HepG2 (cell line): ENCODE results near the gene TRPV2. TPM values are rescaled to one million over a fixed set of nuclear protein-coding genes. Genes with fewer than 3 reads are reported as not detected.

ENCODE experiments used
- ARNT2 ChIP-seq: sonication (generic); formaldehyde crosslinking; IDR thresholded peaks from 2 replicates; pipeline ENCODE4 v1.8.0; 2022; ENCODE audit warnings: mild to moderate bottlenecking, low read depth, missing genetic modification reagents, moderate library complexity
- GLI4 ChIP-seq: sonication (generic); formaldehyde crosslinking; IDR thresholded peaks from 2 replicates; pipeline ENCODE4 v1.5.1; 2020; ENCODE audit warnings: missing genetic modification reagents, mild to moderate bottlenecking, moderate library complexity, borderline replicate concordance
- GPN1 ChIP-seq: sonication (generic); formaldehyde crosslinking; IDR thresholded peaks from 2 replicates; pipeline ENCODE4 v1.5.1; 2020; ENCODE audit warnings: missing genetic modification reagents, borderline replicate concordance
- GZF1 ChIP-seq: sonication (generic); formaldehyde crosslinking; IDR thresholded peaks from 2 replicates; pipeline ENCODE4 v1.5.1; 2020; ENCODE audit warnings: mild to moderate bottlenecking, missing genetic modification reagents
- HIVEP1 ChIP-seq: sonication (generic); formaldehyde crosslinking; IDR thresholded peaks from 2 replicates; pipeline ENCODE4 v1.4.0; 2020; ENCODE audit warnings: mild to moderate bottlenecking, missing genetic modification reagents
- MXD4 ChIP-seq: IDR thresholded peaks from 2 replicates; pipeline ENCODE4 v1.6.1; 2016; ENCODE audit warnings: mild to moderate bottlenecking, missing biosample characterization, missing genetic modification reagents
- NPAS2 ChIP-seq: sonication (generic); formaldehyde crosslinking; IDR thresholded peaks from 2 replicates; pipeline ENCODE4 v1.8.0; 2022; ENCODE audit warnings: mild to moderate bottlenecking, missing genetic modification reagents, borderline replicate concordance
- RFX3 ChIP-seq: IDR thresholded peaks from 2 replicates; pipeline ENCODE4 v1.6.1; 2016; ENCODE audit warnings: missing biosample characterization, missing genetic modification reagents
- SAFB2 ChIP-seq: sonication (generic); formaldehyde crosslinking; IDR thresholded peaks from 2 replicates; pipeline ENCODE4 v1.5.1; 2020; ENCODE audit warnings: missing genetic modification reagents, low read depth, mild to moderate bottlenecking, borderline replicate concordance
- TCF12 ChIP-seq, 2 experiments: fragments of 450-650 bp in 1 of 2; sonication (generic) in 1 of 2; formaldehyde crosslinking in 1 of 2; IDR thresholded peaks; 2 replicates each; pipeline versions ENCODE4 v1.6.1 to v1.8.0; 2017 to 2022; ENCODE audit warnings: antibody characterized with exemption in 1 of 2, mild to moderate bottlenecking in 1 of 2, missing genetic modification reagents in 1 of 2, moderate library complexity in 1 of 2
- U2AF2 ChIP-seq: fragments of 200-400 bp; formaldehyde crosslinking; IDR thresholded peaks from 2 replicates; pipeline ENCODE4 v1.6.1; 2017; ENCODE audit warnings: low read depth, mild to moderate bottlenecking, low read length
- ZNF124 ChIP-seq: sonication (generic); formaldehyde crosslinking; IDR thresholded peaks from 2 replicates; pipeline ENCODE4 v1.4.0; 2020; ENCODE audit warnings: missing genetic modification reagents
- ZNF749 ChIP-seq: sonication (generic); formaldehyde crosslinking; IDR thresholded peaks from 2 replicates; pipeline ENCODE4 v1.8.0; 2022; ENCODE audit warnings: mild to moderate bottlenecking, missing genetic modification reagents, moderate library complexity, borderline replicate concordance
- ZNF83 ChIP-seq: sonication (generic); formaldehyde crosslinking; IDR thresholded peaks from 2 replicates; pipeline ENCODE4 v1.4.0; 2020; ENCODE audit warnings: missing genetic modification reagents, mild to moderate bottlenecking, borderline replicate concordance
- polyA plus RNA-seq, 8 experiments: library from polyadenylated mRNA; depleted of rRNA in 3 of 8; stranded (reverse) in 7 of 8; unstranded in 1 of 8; fragments of >200 nt; fragmentation: Illumina TruSeq in 4 of 8; extraction: Trizol in 4 of 8; gene quantifications; 2 replicates each; pipeline versions ENCODE4 v1.2.1 to v1.2.3, GENCODE V29; 2011 to 2016; ENCODE audit warnings: low read depth in 4 of 8, missing spikeins in 1 of 8, mixed read lengths in 1 of 8; ENCODE audit not compliant: insufficient read depth in 1 of 8
- total RNA-seq, 5 experiments: library from RNA; depleted of rRNA; stranded (reverse); fragments of >200 nt; fragmentation: Illumina TruSeq; extraction: Trizol; gene quantifications; 2 replicates each; pipeline ENCODE4 v1.2.3, GENCODE V29; 2016; ENCODE audit warnings: low read depth in 1 of 5
- TF ChIP-seq, protein P1 (sequence below): sonication (generic); formaldehyde crosslinking; IDR thresholded peaks from 2 replicates; pipeline ENCODE4 v1.5.1; 2020; ENCODE audit warnings: missing genetic modification reagents, mild to moderate bottlenecking, borderline replicate concordance
- TF ChIP-seq, protein P2 (sequence below): sonication (generic); formaldehyde crosslinking; IDR thresholded peaks from 2 replicates; pipeline ENCODE4 v1.5.0; 2020; ENCODE audit warnings: mild to moderate bottlenecking, missing genetic modification reagents
- TF ChIP-seq, protein P3 (sequence below): sonication (generic); formaldehyde crosslinking; IDR thresholded peaks from 2 replicates; pipeline ENCODE4 v1.8.1; 2023; ENCODE audit warnings: mild to moderate bottlenecking, inconsistent platforms, moderate library complexity, missing genetic modification reagents, borderline replicate concordance
- TF ChIP-seq, protein P4 (sequence below): sonication (generic); formaldehyde crosslinking; IDR thresholded peaks from 2 replicates; pipeline ENCODE4 v1.8.0; 2022; ENCODE audit warnings: mild to moderate bottlenecking, missing genetic modification reagents; ENCODE audit not compliant: insufficient replicate concordance
- TF ChIP-seq, protein P5 (sequence below): sonication (generic); formaldehyde crosslinking; IDR thresholded peaks from 2 replicates; pipeline ENCODE4 v1.5.0; 2020; ENCODE audit warnings: mild to moderate bottlenecking, missing genetic modification reagents

Gene TRPV2
- total and polyA plus RNA-seq, 2 of the 13 experiments (the other 11 are each of a cell fraction or from before 2014, with no cell fraction given), result 13.6 to 21.3 TPM

DNA sequence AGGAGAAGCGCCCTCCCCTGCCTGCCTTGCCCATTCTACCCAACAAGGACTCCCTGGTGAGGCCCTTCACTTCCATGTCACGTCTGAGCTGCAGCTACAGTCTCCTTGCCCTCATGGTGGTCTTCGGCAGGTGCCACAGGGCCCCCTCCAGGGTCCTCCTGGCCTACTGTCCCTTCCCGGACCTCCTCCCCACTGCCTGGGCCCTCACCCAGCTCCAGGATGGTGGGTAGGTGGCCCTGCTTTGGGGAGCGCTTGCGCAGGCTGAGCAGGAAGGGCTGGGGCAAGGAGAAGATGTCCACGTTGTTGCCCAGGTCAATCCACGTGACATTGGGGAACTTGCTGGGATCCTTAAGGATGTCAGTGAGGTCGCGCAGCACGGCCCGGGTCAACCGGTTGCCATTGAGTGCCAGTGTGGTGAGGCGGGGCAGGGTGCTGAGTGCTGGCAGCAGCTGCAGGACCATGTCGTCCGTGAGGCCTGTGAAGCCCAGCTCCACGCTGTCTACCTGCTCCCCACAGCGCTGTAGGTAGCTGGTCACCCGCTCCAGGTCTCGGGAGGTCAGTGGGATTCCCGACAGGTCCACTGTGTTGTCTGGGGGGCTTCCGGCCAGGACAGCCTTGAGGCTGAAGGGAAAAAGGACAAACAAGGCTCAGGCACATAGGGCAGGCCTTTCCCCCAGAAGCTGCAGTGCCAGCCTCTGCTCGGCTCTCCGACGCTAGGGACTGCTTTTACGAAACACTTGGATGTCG is 28.3 kb downstream of the TRPV2 start (continued):
- TF ChIP-seq HIVEP1 (CRISPR knock-in tag), result no peak
- TF ChIP-seq TCF12 (IDR thresholded peaks at IDR 0.05), result no peak
- no peak for TF ChIP-seq TCF12 (CRISPR knock-in tag; IDR thresholded peaks at IDR 0.05)
- TF ChIP-seq, protein P1, sequence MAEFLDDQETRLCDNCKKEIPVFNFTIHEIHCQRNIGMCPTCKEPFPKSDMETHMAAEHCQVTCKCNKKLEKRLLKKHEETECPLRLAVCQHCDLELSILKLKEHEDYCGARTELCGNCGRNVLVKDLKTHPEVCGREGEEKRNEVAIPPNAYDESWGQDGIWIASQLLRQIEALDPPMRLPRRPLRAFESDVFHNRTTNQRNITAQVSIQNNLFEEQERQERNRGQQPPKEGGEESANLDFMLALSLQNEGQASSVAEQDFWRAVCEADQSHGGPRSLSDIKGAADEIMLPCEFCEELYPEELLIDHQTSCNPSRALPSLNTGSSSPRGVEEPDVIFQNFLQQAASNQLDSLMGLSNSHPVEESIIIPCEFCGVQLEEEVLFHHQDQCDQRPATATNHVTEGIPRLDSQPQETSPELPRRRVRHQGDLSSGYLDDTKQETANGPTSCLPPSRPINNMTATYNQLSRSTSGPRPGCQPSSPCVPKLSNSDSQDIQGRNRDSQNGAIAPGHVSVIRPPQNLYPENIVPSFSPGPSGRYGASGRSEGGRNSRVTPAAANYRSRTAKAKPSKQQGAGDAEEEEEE, result no peak
- no peak for TF ChIP-seq ZNF124 (CRISPR knock-in tag)
- TF ChIP-seq NPAS2 (CRISPR knock-in tag), result no peak
- no peak for TF ChIP-seq U2AF2
- TF ChIP-seq, protein P2, sequence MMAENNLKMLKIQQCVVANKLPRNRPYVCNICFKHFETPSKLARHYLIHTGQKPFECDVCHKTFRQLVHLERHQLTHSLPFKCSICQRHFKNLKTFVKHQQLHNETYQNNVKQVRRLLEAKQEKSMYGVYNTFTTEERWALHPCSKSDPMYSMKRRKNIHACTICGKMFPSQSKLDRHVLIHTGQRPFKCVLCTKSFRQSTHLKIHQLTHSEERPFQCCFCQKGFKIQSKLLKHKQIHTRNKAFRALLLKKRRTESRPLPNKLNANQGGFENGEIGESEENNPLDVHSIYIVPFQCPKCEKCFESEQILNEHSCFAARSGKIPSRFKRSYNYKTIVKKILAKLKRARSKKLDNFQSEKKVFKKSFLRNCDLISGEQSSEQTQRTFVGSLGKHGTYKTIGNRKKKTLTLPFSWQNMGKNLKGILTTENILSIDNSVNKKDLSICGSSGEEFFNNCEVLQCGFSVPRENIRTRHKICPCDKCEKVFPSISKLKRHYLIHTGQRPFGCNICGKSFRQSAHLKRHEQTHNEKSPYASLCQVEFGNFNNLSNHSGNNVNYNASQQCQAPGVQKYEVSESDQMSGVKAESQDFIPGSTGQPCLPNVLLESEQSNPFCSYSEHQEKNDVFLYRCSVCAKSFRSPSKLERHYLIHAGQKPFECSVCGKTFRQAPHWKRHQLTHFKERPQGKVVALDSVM (CRISPR knock-in tag), result no peak
- TF ChIP-seq, protein P3, sequence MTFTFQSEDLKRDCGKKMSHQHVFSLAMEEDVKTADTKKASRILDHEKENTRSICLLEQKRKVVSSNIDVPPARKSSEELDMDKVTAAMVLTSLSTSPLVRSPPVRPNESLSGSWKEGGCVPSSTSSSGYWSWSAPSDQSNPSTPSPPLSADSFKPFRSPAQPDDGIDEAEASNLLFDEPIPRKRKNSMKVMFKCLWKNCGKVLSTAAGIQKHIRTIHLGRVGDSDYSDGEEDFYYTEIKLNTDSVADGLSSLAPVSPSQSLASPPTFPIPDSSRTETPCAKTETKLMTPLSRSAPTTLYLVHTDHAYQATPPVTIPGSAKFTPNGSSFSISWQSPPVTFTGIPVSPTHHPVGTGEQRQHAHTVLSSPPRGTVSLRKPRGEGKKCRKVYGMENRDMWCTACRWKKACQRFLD (CRISPR knock-in tag), result no peak
- TF ChIP-seq ZNF83 (CRISPR knock-in tag), result no peak
- no peak for TF ChIP-seq ARNT2 (CRISPR knock-in tag)
- TF ChIP-seq, protein P4, sequence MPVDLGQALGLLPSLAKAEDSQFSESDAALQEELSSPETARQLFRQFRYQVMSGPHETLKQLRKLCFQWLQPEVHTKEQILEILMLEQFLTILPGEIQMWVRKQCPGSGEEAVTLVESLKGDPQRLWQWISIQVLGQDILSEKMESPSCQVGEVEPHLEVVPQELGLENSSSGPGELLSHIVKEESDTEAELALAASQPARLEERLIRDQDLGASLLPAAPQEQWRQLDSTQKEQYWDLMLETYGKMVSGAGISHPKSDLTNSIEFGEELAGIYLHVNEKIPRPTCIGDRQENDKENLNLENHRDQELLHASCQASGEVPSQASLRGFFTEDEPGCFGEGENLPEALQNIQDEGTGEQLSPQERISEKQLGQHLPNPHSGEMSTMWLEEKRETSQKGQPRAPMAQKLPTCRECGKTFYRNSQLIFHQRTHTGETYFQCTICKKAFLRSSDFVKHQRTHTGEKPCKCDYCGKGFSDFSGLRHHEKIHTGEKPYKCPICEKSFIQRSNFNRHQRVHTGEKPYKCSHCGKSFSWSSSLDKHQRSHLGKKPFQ (CRISPR knock-in tag), result no peak
- no peak for TF ChIP-seq ZNF749 (CRISPR knock-in tag)
- no peak for TF ChIP-seq MXD4
- no peak for TF ChIP-seq GPN1 (CRISPR knock-in tag)
- 0 out of 2 replicates have a peak, but pooled peaks have one; percentile 60 for TF ChIP-seq GLI4 (CRISPR knock-in tag)
- TF ChIP-seq GZF1 (CRISPR knock-in tag), result no peak
- no peak for TF ChIP-seq RFX3
- TF ChIP-seq, protein P5, sequence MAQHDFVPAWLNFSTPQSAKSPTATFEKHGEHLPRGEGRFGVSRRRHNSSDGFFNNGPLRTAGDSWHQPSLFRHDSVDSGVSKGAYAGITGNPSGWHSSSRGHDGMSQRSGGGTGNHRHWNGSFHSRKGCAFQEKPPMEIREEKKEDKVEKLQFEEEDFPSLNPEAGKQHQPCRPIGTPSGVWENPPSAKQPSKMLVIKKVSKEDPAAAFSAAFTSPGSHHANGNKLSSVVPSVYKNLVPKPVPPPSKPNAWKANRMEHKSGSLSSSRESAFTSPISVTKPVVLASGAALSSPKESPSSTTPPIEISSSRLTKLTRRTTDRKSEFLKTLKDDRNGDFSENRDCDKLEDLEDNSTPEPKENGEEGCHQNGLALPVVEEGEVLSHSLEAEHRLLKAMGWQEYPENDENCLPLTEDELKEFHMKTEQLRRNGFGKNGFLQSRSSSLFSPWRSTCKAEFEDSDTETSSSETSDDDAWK (CRISPR knock-in tag), result no peak
- TF ChIP-seq SAFB2, result no peak
